GM12878 (cell line): ENCODE measurements around the gene PRKAR1A. TPM values are rescaled to one million over a fixed set of nuclear protein-coding genes. Genes with fewer than 3 reads are reported as not detected.

Experiments used
- ATAC-seq: fragments of 200-7000 bp; cut with Tn5 transposase; 3 replicates; pipeline ENCODE4 v1.9.1; 2020; ENCODE audit warnings: mild to moderate bottlenecking, moderate library complexity
- BruUV-seq: library from RNA; stranded (reverse); fragments of 400-500 nt; replicated peaks from 2 replicates; lab custom pipeline; 2021; lab: Mats Ljungman, UMichigan
- CTCF ChIA-PET: fragments of 300-600 bp; sonication (Branson Sonifier 250); formaldehyde crosslinking; extraction: SDS; loops from one replicate; lab custom pipeline; 2021; ENCODE audit warnings: inconsistent platforms; lab: Yijun Ruan, JAX
- POLR2A ChIA-PET: fragments of 350-600 bp; formaldehyde crosslinking; extraction: SDS; loops from one replicate; lab custom pipeline; 2021; ENCODE audit warnings: inconsistent platforms; lab: Charles Lee
- RAD21 ChIA-PET: fragments of 300-600 bp; sonication (Branson Sonifier 250); formaldehyde crosslinking; loops from one replicate; lab custom pipeline; 2023; ENCODE audit warnings: antibody characterized with exemption; ENCODE audit not compliant: unreplicated experiment; lab: Charles Lee
- SMC1A ChIA-PET: fragments of 300-600 bp; sonication (Branson Sonifier 250); formaldehyde crosslinking; loops from one replicate; lab custom pipeline; 2023; ENCODE audit not compliant: unreplicated experiment, uncharacterized antibody; lab: Charles Lee
- DNase-seq: peaks from one replicate; pipeline ENCODE4 v3.0.0-alpha.2; 2011; ENCODE audit warnings: low read depth, low spot score
- FAIRE-seq: peaks from 3 replicates; lab custom pipeline; 2011; peaks lifted over from hg19 to GRCh38; lab: Jason Lieb, UNC
- H2AFZ ChIP-seq: 2 replicates; pipeline ENCODE4 v1.6.0; 2011; ENCODE audit warnings: low read depth, low read length, control low read depth; ENCODE audit not compliant: control insufficient read depth
- H3K27ac ChIP-seq: 2 replicates; pipeline ENCODE4 v1.5.1; 2011; ENCODE audit warnings: control low read depth; ENCODE audit not compliant: control insufficient read depth, insufficient read depth
- H3K27me3 ChIP-seq, 2 experiments: replicated peaks in 1 of 2; 2 replicates each; pipeline versions ENCODE4 v1.6.0 to v1.6.1; 2011; ENCODE audit warnings: low read length in 1 of 2; ENCODE audit not compliant: control insufficient read depth in 2 of 2, insufficient read depth in 2 of 2
- H3K36me3 ChIP-seq, 2 experiments: 2 replicates each; pipeline ENCODE4 v1.5.1; 2011; ENCODE audit warnings: low read length in 1 of 2; ENCODE audit not compliant: control insufficient read depth in 2 of 2, insufficient read depth in 2 of 2
- H3K4me1 ChIP-seq: 2 replicates; pipeline ENCODE4 v1.6.1; 2011; ENCODE audit warnings: mild to moderate bottlenecking, low read length, moderate library complexity, mixed read lengths; ENCODE audit not compliant: control insufficient read depth, insufficient read depth
- H3K4me2 ChIP-seq: 2 replicates; pipeline ENCODE4 v1.6.0; 2011; ENCODE audit warnings: control low read depth; ENCODE audit not compliant: control insufficient read depth, insufficient read depth
- H3K4me3 ChIP-seq: fragments of 200-600 bp; sonication (generic); 2 replicates; pipeline ENCODE4 v1.5.1; 2016
- H3K79me2 ChIP-seq: 2 replicates; pipeline ENCODE4 v1.6.0; 2011; ENCODE audit warnings: low read length; ENCODE audit not compliant: control insufficient read depth, insufficient read depth
- H3K9ac ChIP-seq: 2 replicates; pipeline ENCODE4 v1.8.0; 2011; ENCODE audit warnings: low read length, control low read depth, mixed read lengths; ENCODE audit not compliant: control insufficient read depth, insufficient read depth
- H3K9me3 ChIP-seq: replicated peaks from 3 replicates; pipeline ENCODE4 v1.5.1; 2011; ENCODE audit warnings: mild to moderate bottlenecking, low read length; ENCODE audit not compliant: control insufficient read depth, insufficient read depth
- H4K20me1 ChIP-seq: 2 replicates; pipeline ENCODE4 v1.6.0; 2011; ENCODE audit not compliant: control insufficient read depth, insufficient read depth
- CBX5 ChIP-seq: sonication (generic); IDR thresholded peaks from 2 replicates; pipeline ENCODE4 v1.6.1; 2016; ENCODE audit warnings: low read depth, moderate library complexity, mild to moderate bottlenecking, inconsistent platforms
- CHD1 ChIP-seq: IDR thresholded peaks from 2 replicates; pipeline ENCODE4 v1.6.1; 2012; ENCODE audit warnings: low read depth, low read length, improper control_type of control experiment
- HDAC2 ChIP-seq: fragments of 200-600 bp; sonication (generic); IDR thresholded peaks from 2 replicates; pipeline ENCODE4 v1.6.1; 2017
- KAT2A ChIP-seq: conservative IDR thresholded peaks from 2 replicates; pipeline ENCODE4 v1.6.1; 2011; ENCODE audit warnings: low read depth, low read length; ENCODE audit not compliant: control insufficient read depth
- NBN ChIP-seq: fragments of 450-650 bp; IDR thresholded peaks from 2 replicates; pipeline ENCODE4 v1.6.1; 2016
- NR2C1 ChIP-seq: fragments of 450-650 bp; IDR thresholded peaks from 2 replicates; pipeline ENCODE4 v1.6.1; 2017; ENCODE audit warnings: antibody characterized with exemption, mild to moderate bottlenecking, moderate library complexity
- PAX8 ChIP-seq: fragments of 450-650 bp; IDR thresholded peaks from 2 replicates; pipeline ENCODE4 v1.6.1; 2017; ENCODE audit warnings: mild to moderate bottlenecking, moderate library complexity
- RUNX3 ChIP-seq: IDR thresholded peaks from 2 replicates; pipeline ENCODE4 v1.6.1; 2012; ENCODE audit warnings: low read length, inconsistent platforms
- ZNF274 ChIP-seq: IDR thresholded peaks from one replicate; pipeline ENCODE4 v1.8.0; 2011; ENCODE audit not compliant: insufficient read length, insufficient read depth
- WGBS: methylation state at CpG from one replicate; pipeline ENCODE4 v1.1.6; 2016; ENCODE audit warnings: low lambda C conversion rate; ENCODE audit not compliant: insufficient replicate concordance, insufficient coverage; ENCODE audit errors: missing lambda C conversion rate; 5-methylcytosine and 5-hydroxymethylcytosine counted together
- in situ Hi-C: fragments of 300-500 bp; cut with MboI; formaldehyde crosslinking; loops from 9 replicates; pipeline ENCODE4 v1.14.3; 2018; ENCODE audit warnings: mixed read lengths
- intact Hi-C: fragments of 100-400 bp; cut with micrococcal nuclease; formaldehyde crosslinking; loops from one replicate; pipeline ENCODE4 v1.14.2; 2022; ENCODE audit not compliant: unreplicated experiment
- polyA plus RNA-seq, 11 experiments: library from polyadenylated mRNA; depleted of rRNA in 4 of 11; unstranded in 6 of 11; stranded (reverse) in 5 of 11; fragments of >200 nt; fragmentation: Nextera tagmentation in 4 of 11; fragmentation: Illumina TruSeq in 1 of 11; extraction: Ambion mirVana in 4 of 11; extraction: Trizol in 1 of 11; gene quantifications; 1 replicate in 1 of 11; 2 replicates in 10 of 11; pipeline versions ENCODE4 v1.2.1 to v1.2.3, GENCODE V29; 2011 to 2016; ENCODE audit warnings: inconsistent platforms in 2 of 11, missing spikeins in 2 of 11, low read depth in 1 of 11
- total RNA-seq, 4 experiments: library from RNA; depleted of rRNA in 3 of 4; stranded (reverse); fragments of >200 nt in 3 of 4; fragmentation: Illumina TruSeq in 1 of 4; extraction: Trizol in 1 of 4; gene quantifications; 2 replicates each; pipeline versions ENCODE4 v1.2.1 to v1.2.3, GENCODE V29; 2013 to 2021
- TF ChIP-seq, protein P1 (sequence below): fragments of 450-650 bp; IDR thresholded peaks from 2 replicates; pipeline ENCODE4 v1.6.1; 2016; ENCODE audit warnings: mild to moderate bottlenecking
- TF ChIP-seq, protein P2 (sequence below): fragments of 450-650 bp; conservative IDR thresholded peaks from 2 replicates; pipeline ENCODE4 v1.6.1; 2017; ENCODE audit warnings: mild to moderate bottlenecking, moderate library complexity
- TF ChIP-seq, protein P3 (sequence below): IDR thresholded peaks from 2 replicates; pipeline ENCODE4 v1.6.1; 2012; ENCODE audit warnings: improper control_type of control experiment, low read depth, low read length; ENCODE audit not compliant: insufficient replicate concordance
- TF ChIP-seq, protein P4 (sequence below): fragments of 450-650 bp; IDR thresholded peaks from 2 replicates; pipeline ENCODE4 v1.6.1; 2017; ENCODE audit warnings: borderline replicate concordance

The PRKAR1A gene
- total and polyA plus RNA-seq, 10 of the 15 experiments (the other 5 are each of a cell fraction or from before 2014, with no cell fraction given), result 29.1 to 200 (median 125) TPM

DNA sequence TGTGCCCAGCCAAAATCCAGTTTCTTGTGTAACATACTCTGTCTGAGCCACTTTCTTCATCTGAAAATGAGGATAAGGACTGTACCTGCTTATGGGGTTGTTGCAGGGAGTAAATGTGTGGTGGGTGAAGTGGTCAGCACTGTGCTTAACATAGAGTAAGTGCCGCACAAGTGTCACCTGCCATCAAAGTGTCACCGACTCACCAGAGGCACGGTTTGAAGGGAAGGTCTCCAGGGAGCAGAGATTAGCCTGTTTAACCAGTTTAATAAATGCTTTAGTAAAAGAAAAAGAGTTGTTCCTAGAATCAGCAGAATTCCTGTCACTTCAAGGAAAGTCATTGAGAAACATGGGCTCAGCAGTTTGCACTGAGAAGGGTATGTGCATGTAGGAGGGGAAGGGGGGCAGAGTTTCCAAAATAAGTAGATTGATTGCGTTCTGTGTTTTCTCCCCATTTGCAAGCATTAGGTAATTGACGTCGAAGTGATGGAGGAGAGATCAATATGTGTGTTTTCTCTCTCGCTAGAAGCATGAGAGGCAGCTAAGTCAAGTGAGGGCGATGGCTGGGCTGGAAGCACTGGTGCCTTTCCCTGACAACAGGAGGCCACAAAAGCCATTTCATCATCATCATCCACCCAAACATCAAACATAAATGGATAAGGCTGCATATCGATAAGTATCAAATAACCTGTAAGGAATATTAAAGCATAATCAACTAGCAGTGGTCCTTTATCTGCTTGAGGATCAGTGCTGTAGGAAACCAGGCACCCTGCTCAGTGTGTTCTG is 69.8 kb downstream of the PRKAR1A start:
- no peak overlapping the region for H3K4me3 ChIP-seq
- 57% methylated on average over 9 of the region's 9 CpGs for WGBS
- BruUV-seq, result no TSS peak
- no peaks in the 10 kb centered on the region for H3K36me3 ChIP-seq
- no peak for DNase-seq
- no peak overlapping the region for H2AFZ ChIP-seq
- ChIA-PET POLR2A (no interaction called here), SMC1A (no interaction called here), CTCF (no interaction called here), RAD21 (no interaction called here)
- no peak overlapping the region for H3K9ac ChIP-seq
- no peak for ATAC-seq
- intact Hi-C loops, result no loop called here
- H3K4me2 ChIP-seq, result no peak overlapping the region
- no peaks in the 10 kb centered on the region for H3K4me1 ChIP-seq
- in situ Hi-C loops, result no loop called here
- FAIRE-seq, result no peak
- no peaks in the 10 kb centered on the region for H3K9me3 ChIP-seq
- no peaks in the 10 kb centered on the region for H3K27me3 ChIP-seq
- no peaks in the 10 kb centered on the region for H4K20me1 ChIP-seq
- no peaks in the 10 kb centered on the region for H3K79me2 ChIP-seq
- no peak for TF ChIP-seq RUNX3
- no peak for TF ChIP-seq HDAC2
- TF ChIP-seq, protein P1, sequence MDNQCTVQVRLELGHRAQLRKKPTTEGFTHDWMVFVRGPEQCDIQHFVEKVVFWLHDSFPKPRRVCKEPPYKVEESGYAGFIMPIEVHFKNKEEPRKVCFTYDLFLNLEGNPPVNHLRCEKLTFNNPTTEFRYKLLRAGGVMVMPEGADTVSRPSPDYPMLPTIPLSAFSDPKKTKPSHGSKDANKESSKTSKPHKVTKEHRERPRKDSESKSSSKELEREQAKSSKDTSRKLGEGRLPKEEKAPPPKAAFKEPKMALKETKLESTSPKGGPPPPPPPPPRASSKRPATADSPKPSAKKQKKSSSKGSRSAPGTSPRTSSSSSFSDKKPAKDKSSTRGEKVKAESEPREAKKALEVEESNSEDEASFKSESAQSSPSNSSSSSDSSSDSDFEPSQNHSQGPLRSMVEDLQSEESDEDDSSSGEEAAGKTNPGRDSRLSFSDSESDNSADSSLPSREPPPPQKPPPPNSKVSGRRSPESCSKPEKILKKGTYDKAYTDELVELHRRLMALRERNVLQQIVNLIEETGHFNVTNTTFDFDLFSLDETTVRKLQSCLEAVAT, result no peak
- TF ChIP-seq ZNF274, result no peak
- TF ChIP-seq PAX8, result no peak
- no peak for TF ChIP-seq NR2C1
- no peak for TF ChIP-seq CBX5
- TF ChIP-seq, protein P2, sequence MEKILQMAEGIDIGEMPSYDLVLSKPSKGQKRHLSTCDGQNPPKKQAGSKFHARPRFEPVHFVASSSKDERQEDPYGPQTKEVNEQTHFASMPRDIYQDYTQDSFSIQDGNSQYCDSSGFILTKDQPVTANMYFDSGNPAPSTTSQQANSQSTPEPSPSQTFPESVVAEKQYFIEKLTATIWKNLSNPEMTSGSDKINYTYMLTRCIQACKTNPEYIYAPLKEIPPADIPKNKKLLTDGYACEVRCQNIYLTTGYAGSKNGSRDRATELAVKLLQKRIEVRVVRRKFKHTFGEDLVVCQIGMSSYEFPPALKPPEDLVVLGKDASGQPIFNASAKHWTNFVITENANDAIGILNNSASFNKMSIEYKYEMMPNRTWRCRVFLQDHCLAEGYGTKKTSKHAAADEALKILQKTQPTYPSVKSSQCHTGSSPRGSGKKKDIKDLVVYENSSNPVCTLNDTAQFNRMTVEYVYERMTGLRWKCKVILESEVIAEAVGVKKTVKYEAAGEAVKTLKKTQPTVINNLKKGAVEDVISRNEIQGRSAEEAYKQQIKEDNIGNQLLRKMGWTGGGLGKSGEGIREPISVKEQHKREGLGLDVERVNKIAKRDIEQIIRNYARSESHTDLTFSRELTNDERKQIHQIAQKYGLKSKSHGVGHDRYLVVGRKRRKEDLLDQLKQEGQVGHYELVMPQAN, result no peak
- no peak for TF ChIP-seq NBN
- TF ChIP-seq KAT2A, result no peak
- TF ChIP-seq, protein P3, sequence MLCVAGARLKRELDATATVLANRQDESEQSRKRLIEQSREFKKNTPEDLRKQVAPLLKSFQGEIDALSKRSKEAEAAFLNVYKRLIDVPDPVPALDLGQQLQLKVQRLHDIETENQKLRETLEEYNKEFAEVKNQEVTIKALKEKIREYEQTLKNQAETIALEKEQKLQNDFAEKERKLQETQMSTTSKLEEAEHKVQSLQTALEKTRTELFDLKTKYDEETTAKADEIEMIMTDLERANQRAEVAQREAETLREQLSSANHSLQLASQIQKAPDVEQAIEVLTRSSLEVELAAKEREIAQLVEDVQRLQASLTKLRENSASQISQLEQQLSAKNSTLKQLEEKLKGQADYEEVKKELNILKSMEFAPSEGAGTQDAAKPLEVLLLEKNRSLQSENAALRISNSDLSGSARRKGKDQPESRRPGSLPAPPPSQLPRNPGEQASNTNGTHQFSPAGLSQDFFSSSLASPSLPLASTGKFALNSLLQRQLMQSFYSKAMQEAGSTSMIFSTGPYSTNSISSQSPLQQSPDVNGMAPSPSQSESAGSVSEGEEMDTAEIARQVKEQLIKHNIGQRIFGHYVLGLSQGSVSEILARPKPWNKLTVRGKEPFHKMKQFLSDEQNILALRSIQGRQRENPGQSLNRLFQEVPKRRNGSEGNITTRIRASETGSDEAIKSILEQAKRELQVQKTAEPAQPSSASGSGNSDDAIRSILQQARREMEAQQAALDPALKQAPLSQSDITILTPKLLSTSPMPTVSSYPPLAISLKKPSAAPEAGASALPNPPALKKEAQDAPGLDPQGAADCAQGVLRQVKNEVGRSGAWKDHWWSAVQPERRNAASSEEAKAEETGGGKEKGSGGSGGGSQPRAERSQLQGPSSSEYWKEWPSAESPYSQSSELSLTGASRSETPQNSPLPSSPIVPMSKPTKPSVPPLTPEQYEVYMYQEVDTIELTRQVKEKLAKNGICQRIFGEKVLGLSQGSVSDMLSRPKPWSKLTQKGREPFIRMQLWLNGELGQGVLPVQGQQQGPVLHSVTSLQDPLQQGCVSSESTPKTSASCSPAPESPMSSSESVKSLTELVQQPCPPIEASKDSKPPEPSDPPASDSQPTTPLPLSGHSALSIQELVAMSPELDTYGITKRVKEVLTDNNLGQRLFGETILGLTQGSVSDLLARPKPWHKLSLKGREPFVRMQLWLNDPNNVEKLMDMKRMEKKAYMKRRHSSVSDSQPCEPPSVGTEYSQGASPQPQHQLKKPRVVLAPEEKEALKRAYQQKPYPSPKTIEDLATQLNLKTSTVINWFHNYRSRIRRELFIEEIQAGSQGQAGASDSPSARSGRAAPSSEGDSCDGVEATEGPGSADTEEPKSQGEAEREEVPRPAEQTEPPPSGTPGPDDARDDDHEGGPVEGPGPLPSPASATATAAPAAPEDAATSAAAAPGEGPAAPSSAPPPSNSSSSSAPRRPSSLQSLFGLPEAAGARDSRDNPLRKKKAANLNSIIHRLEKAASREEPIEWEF, result no peak
- no peak for TF ChIP-seq CHD1
- TF ChIP-seq, protein P4, sequence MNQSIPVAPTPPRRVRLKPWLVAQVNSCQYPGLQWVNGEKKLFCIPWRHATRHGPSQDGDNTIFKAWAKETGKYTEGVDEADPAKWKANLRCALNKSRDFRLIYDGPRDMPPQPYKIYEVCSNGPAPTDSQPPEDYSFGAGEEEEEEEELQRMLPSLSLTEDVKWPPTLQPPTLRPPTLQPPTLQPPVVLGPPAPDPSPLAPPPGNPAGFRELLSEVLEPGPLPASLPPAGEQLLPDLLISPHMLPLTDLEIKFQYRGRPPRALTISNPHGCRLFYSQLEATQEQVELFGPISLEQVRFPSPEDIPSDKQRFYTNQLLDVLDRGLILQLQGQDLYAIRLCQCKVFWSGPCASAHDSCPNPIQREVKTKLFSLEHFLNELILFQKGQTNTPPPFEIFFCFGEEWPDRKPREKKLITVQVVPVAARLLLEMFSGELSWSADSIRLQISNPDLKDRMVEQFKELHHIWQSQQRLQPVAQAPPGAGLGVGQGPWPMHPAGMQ, result no peak
- H3K27ac ChIP-seq, result no peak overlapping the region
